B cell (primary cell): ENCODE measurements around the gene C6orf15. TPM values are rescaled to one million over a fixed set of nuclear protein-coding genes. Genes with fewer than 3 reads are reported as not detected.

Experiments
- ATAC-seq: fragments of 200-7000 bp; cut with Tn5 transposase; one replicate; pipeline ENCODE4 v1.10.0; 2021; ENCODE audit warnings: low read depth, mild to moderate bottlenecking, moderate number of reproducible peaks, moderate library complexity
- CTCF ChIA-PET: fragments of 350-600 bp; sonication (Branson Sonifier 250); formaldehyde crosslinking; loops from one replicate; lab custom pipeline; 2021; ENCODE audit warnings: antibody characterized with exemption, inconsistent platforms; lab: Charles Lee
- POLR2A ChIA-PET: fragments of 350-600 bp; sonication (Branson Sonifier 250); formaldehyde crosslinking; loops from one replicate; lab custom pipeline; 2021; ENCODE audit warnings: antibody characterized with exemption; lab: Charles Lee
- DNase-seq: peaks from one replicate; pipeline ENCODE4 v3.0.0; 2013
- H2AFZ ChIP-seq: 2 replicates; pipeline ENCODE4 v1.6.1; 2012; ENCODE audit warnings: mild to moderate bottlenecking, low read depth, low read length; ENCODE audit not compliant: insufficient read depth, poor library complexity, severe bottlenecking
- H3K27ac ChIP-seq, 2 donors: 1 replicate in 1 of 2; 2 replicates in 1 of 2; pipeline ENCODE4 v1.5.1; 2012 to 2013; ENCODE audit warnings: low read length in 2 of 2, mild to moderate bottlenecking in 2 of 2, moderate library complexity in 1 of 2
- H3K27me3 ChIP-seq, 4 experiments: fragments of 200-600 bp in 1 of 4; sonication (generic) in 1 of 4; replicated peaks in 1 of 4; 1 replicate in 2 of 4; 2 replicates in 2 of 4; pipeline versions ENCODE4 v1.6.1 to v1.7.0; 2013 to 2016; ENCODE audit warnings: low read length in 3 of 4, mild to moderate bottlenecking in 2 of 4, mixed read lengths in 1 of 4, moderate library complexity in 1 of 4; ENCODE audit not compliant: insufficient read depth in 4 of 4, control insufficient read depth in 3 of 4; ENCODE audit errors: control extremely low read depth in 1 of 4
- H3K36me3 ChIP-seq, 2 experiments: replicated peaks in 1 of 2; 1 replicate in 1 of 2; 2 replicates in 1 of 2; pipeline versions ENCODE4 v1.6.1 to v1.7.1; 2013; ENCODE audit warnings: low read length in 1 of 2; ENCODE audit not compliant: insufficient read depth in 2 of 2, control insufficient read depth in 1 of 2; ENCODE audit errors: control extremely low read depth in 1 of 2, extremely low read depth in 1 of 2
- H3K4me1 ChIP-seq, 2 donors: fragments of 200-600 bp in 1 of 2; sonication (generic) in 1 of 2; 1 replicate in 1 of 2; 2 replicates in 1 of 2; pipeline versions ENCODE4 v1.5.1 to v1.6.1; 2013 to 2017; ENCODE audit warnings: low read length in 2 of 2; ENCODE audit not compliant: control insufficient read depth in 2 of 2, insufficient read depth in 2 of 2
- H3K4me2 ChIP-seq: replicated peaks from 2 replicates; pipeline ENCODE3; 2012; ENCODE audit warnings: mild to moderate bottlenecking, low read depth, low read length; ENCODE audit not compliant: poor library complexity, severe bottlenecking
- H3K4me3 ChIP-seq, 5 experiments: fragments of 200-600 bp in 1 of 5; sonication (generic) in 1 of 5; 1 replicate in 3 of 5; 2 replicates in 2 of 5; pipeline versions ENCODE4 v1.5.1 to v1.7.0; 2011 to 2016; ENCODE audit warnings: low read length in 4 of 5, mild to moderate bottlenecking in 4 of 5, low read depth in 2 of 5, control low read depth in 1 of 5, moderate library complexity in 1 of 5; ENCODE audit not compliant: insufficient read depth in 1 of 5; ENCODE audit errors: control extremely low read depth in 1 of 5, extremely low read depth in 1 of 5
- H3K79me2 ChIP-seq: fragments of 200-600 bp; sonication (generic); one replicate; pipeline ENCODE4 v1.6.0; 2016; ENCODE audit warnings: low read length; ENCODE audit not compliant: control insufficient read depth, insufficient read depth
- H3K9ac ChIP-seq: fragments of 200-600 bp; sonication (generic); 2 replicates; pipeline ENCODE4 v1.6.1; 2017; ENCODE audit warnings: mild to moderate bottlenecking, low read length, moderate library complexity
- H3K9me3 ChIP-seq, 3 donors: one replicate each; pipeline versions ENCODE4 v1.6.1 to v1.7.1; 2013; ENCODE audit warnings: low read length in 2 of 3; ENCODE audit not compliant: control insufficient read depth in 2 of 3, insufficient read depth in 1 of 3; ENCODE audit errors: control extremely low read depth in 1 of 3
- H4K20me1 ChIP-seq: 2 replicates; pipeline ENCODE4 v1.6.0; 2012; ENCODE audit warnings: mild to moderate bottlenecking, low read length; ENCODE audit not compliant: insufficient read depth, control insufficient read depth, poor library complexity, severe bottlenecking
- H3K27ac Mint-ChIP-seq: one replicate; pipeline ENCODE4 v1.8.0; 2021; ENCODE audit warnings: mixed read lengths
- H3K27me3 Mint-ChIP-seq: one replicate; pipeline ENCODE4 v1.8.0; 2021; ENCODE audit warnings: mixed read lengths
- H3K4me1 Mint-ChIP-seq: one replicate; pipeline ENCODE4 v1.8.0; 2021; ENCODE audit warnings: mixed read lengths
- H3K4me3 Mint-ChIP-seq: one replicate; pipeline ENCODE4 v1.8.0; 2021; ENCODE audit warnings: mixed read lengths
- H3K9me3 Mint-ChIP-seq: one replicate; pipeline ENCODE4 v1.8.0; 2022; ENCODE audit warnings: mixed read lengths; ENCODE audit not compliant: insufficient read depth
- CTCF ChIP-seq: fragments of 200-600 bp; IDR thresholded peaks from one replicate; pipeline ENCODE4 v1.8.0; 2022; ENCODE audit warnings: antibody characterized with exemption, mild to moderate bottlenecking
- EZH2 ChIP-seq: IDR thresholded peaks from 2 replicates; pipeline ENCODE4 v1.6.1; 2012; ENCODE audit warnings: borderline replicate concordance, low read depth, mild to moderate bottlenecking, moderate library complexity, low read length; ENCODE audit not compliant: insufficient read depth, poor library complexity, severe bottlenecking
- WGBS: methylation state at CpG from one replicate; pipeline ENCODE4 v1.1.5; 2013; ENCODE audit warnings: missing lambda C conversion rate; ENCODE audit not compliant: insufficient coverage; 5-methylcytosine and 5-hydroxymethylcytosine counted together
- intact Hi-C: fragments of 100-400 bp; cut with micrococcal nuclease; formaldehyde crosslinking; loops from one replicate; pipeline ENCODE4 v1.10.0; 2022
- polyA plus RNA-seq: library from polyadenylated mRNA; depleted of rRNA; stranded (reverse); fragments of >200 nt; gene quantifications from 2 replicates; pipeline ENCODE4 v1.2.3, GENCODE V29; 2012
- total RNA-seq, 2 donors: library from RNA; stranded (reverse); fragments of 120-200 nt in 1 of 2; gene quantifications; 1 replicate in 1 of 2; 2 replicates in 1 of 2; pipeline versions ENCODE4 v1.2.3 to v1.2.4, GENCODE V29; 2013 to 2022

Gene C6orf15
- total and polyA plus RNA-seq, 2 donors (not counting 1 experiment from before 2014, with no cell fraction given): not detected

- Mint-ChIP-seq H3K9me3 (no peaks in the 10 kb centered on the region), H3K27me3 (peaks cover 26% of the 10 kb centered on the region), H3K27ac (no peak overlapping the region), H3K4me3 (no peak overlapping the region), H3K4me1 (peaks cover 4% of the 10 kb centered on the region)
- ChIA-PET CTCF (interaction anchor here (0.7 to 2.2 kb wide), 3 partner anchors 9 to 66 kb away, joined by 3 to 8 read pairs (median 6); no protein-coding TSS in a partner anchor), POLR2A (interaction anchor here (0.6 kb wide), 1 partner anchor 258 kb away, joined by 3 read pairs; no protein-coding TSS in a partner anchor)
- WGBS: 75% methylated on average over 9 of the region's 12 CpGs
- no peak for ATAC-seq
- TF ChIP-seq EZH2: no peak
- no peak for TF ChIP-seq CTCF
- H3K9ac ChIP-seq: no peak overlapping the region
- H3K79me2 ChIP-seq: no peaks in the 10 kb centered on the region
- H3K36me3 ChIP-seq: no peaks in the 10 kb centered on the region
- H4K20me1 ChIP-seq: no peaks in the 10 kb centered on the region
- no peaks in the 10 kb centered on the region for H3K9me3 ChIP-seq
- no peak overlapping the region for H3K4me3 ChIP-seq
- no peak overlapping the region for H3K27ac ChIP-seq
- H3K27me3 ChIP-seq: peaks cover 0 to 7% (median 3%) of the 10 kb centered on the region in 4 experiments
- H3K4me2 ChIP-seq: no peak overlapping the region
- peaks cover 0 to 3% of the 10 kb centered on the region in 2 donors for H3K4me1 ChIP-seq
- no peak for DNase-seq
- intact Hi-C loops: no loop called here
- H2AFZ ChIP-seq: no peak overlapping the region
Measured at GRCh38 chr6:31125586-31126363, 13.4 kb upstream of the C6orf15 start.

- intact Hi-C loops: no loop called here
Measured at GRCh38 chr6:31125162-31125561, 12.8 kb upstream of the C6orf15 start.

More at GRCh38 chr6:31125162-31125561, 12.8 kb upstream of the C6orf15 start:
- Mint-ChIP-seq H3K4me3 (no peak overlapping the region), H3K9me3 (no peaks in the 10 kb centered on the region), H3K4me1 (peaks cover 4% of the 10 kb centered on the region), H3K27ac (no peak overlapping the region), H3K27me3 (peaks cover 26% of the 10 kb centered on the region)
- DNase-seq (no peak), ATAC-seq (no peak)
- POLR2A ChIA-PET: no interaction called here
- Histone ChIP-seq H2AFZ (no peak overlapping the region), H3K36me3 (no peaks in the 10 kb centered on the region), H3K27ac (no peak overlapping the region), H3K79me2 (no peaks in the 10 kb centered on the region), H3K4me2 (no peak overlapping the region), H3K4me1 (peaks cover 0 to 3% of the 10 kb centered on the region in 2 donors), H3K4me3 (no peak overlapping the region), H3K27me3 (peaks cover 0 to 7% (median 3%) of the 10 kb centered on the region in 4 experiments), H3K9ac (no peak overlapping the region), H3K9me3 (no peaks in the 10 kb centered on the region), H4K20me1 (no peaks in the 10 kb centered on the region)
- CTCF ChIA-PET: no interaction called here
- WGBS: 71% methylated on average over 4 of the region's 8 CpGs
- TF ChIP-seq CTCF: no peak
- no peak for TF ChIP-seq EZH2
